HUES6 (cell line): ENCODE data around the gene HLA-E.
"Not testable (repeated sequence)": the region's sequence is repeated elsewhere in the genome, so short reads cannot be mapped to it uniquely, and the experiment has no call there.

Experiments used
- H3K27ac ChIP-seq: 2 replicates; pipeline ENCODE4 v1.7.0; 2013; ENCODE audit warnings: low read depth, mild to moderate bottlenecking, low read length, inconsistent platforms
- H3K27me3 ChIP-seq: 2 replicates; pipeline ENCODE4 v1.6.1; 2013; ENCODE audit warnings: low read length; ENCODE audit not compliant: control insufficient read depth, insufficient read depth
- H3K36me3 ChIP-seq: 2 replicates; pipeline ENCODE4 v1.6.1; 2013; ENCODE audit warnings: low read length; ENCODE audit not compliant: control insufficient read depth, insufficient read depth
- H3K4me1 ChIP-seq: 2 replicates; pipeline ENCODE4 v1.6.1; 2013; ENCODE audit warnings: low read length; ENCODE audit not compliant: control insufficient read depth, insufficient read depth
- H3K4me3 ChIP-seq: 2 replicates; pipeline ENCODE4 v1.5.1; 2013; ENCODE audit warnings: low read depth, low read length
- H3K9ac ChIP-seq: one replicate; pipeline ENCODE4 v1.6.1; 2013; ENCODE audit warnings: mild to moderate bottlenecking, low read length
- H3K9me3 ChIP-seq: 2 replicates; pipeline ENCODE4 v1.6.1; 2013; ENCODE audit warnings: low read depth, low read length; ENCODE audit not compliant: control insufficient read depth, insufficient read depth

HLA-E gene

GRCh38 chr6:30521952-30522351 is 32.6 kb downstream of the HLA-E start:
- H3K9ac ChIP-seq = not testable (repeated sequence)

GRCh38 chr6:30526444-30526843 is 37.1 kb downstream of the HLA-E start:
- not testable (repeated sequence) for H3K9ac ChIP-seq, H3K4me3 ChIP-seq, H3K9me3 ChIP-seq, H3K27ac ChIP-seq, H3K36me3 ChIP-seq, H3K4me1 ChIP-seq, H3K27me3 ChIP-seq

More at GRCh38 chr6:30521952-30522351, 32.6 kb downstream of the HLA-E start:
- H3K4me1 ChIP-seq, H3K27me3 ChIP-seq, H3K9me3 ChIP-seq, H3K4me3 ChIP-seq, H3K27ac ChIP-seq, H3K36me3 ChIP-seq: not testable (repeated sequence)

GRCh38 chr6:30529349-30529875 is 40.1 kb downstream of the HLA-E start:
- H3K27ac ChIP-seq, H3K4me3 ChIP-seq, H3K4me1 ChIP-seq, H3K9me3 ChIP-seq, H3K36me3 ChIP-seq, H3K27me3 ChIP-seq, H3K9ac ChIP-seq: not testable (repeated sequence)

- no peaks in the 10 kb centered on the region for H3K4me1 ChIP-seq
- H3K9me3 ChIP-seq = no peaks in the 10 kb centered on the region
- H3K27ac ChIP-seq = no peak overlapping the region
- no peak overlapping the region for H3K4me3 ChIP-seq
- H3K9ac ChIP-seq = no peak overlapping the region
- no peaks in the 10 kb centered on the region for H3K27me3 ChIP-seq
- H3K36me3 ChIP-seq = no peaks in the 10 kb centered on the region
These were observed 40.7 kb downstream of the HLA-E start for GRCh38 chr6:30530014-30530413.

- no peaks in the 10 kb centered on the region for H3K27me3 ChIP-seq
- H3K4me3 ChIP-seq = no peak overlapping the region
- no peak overlapping the region for H3K9ac ChIP-seq
- no peak overlapping the region for H3K27ac ChIP-seq
- H3K36me3 ChIP-seq = no peaks in the 10 kb centered on the region
- no peaks in the 10 kb centered on the region for H3K9me3 ChIP-seq
- H3K4me1 ChIP-seq = no peaks in the 10 kb centered on the region
These were observed 44.4 kb downstream of the HLA-E start for GRCh38 chr6:30533460-30534294.

- no peak overlapping the region for H3K4me3 ChIP-seq
- no peaks in the 10 kb centered on the region for H3K27me3 ChIP-seq
- H3K4me1 ChIP-seq = 0 out of 2 replicates have a peak, but pooled peaks cover 4% of the 10 kb centered on the region
- no peaks in the 10 kb centered on the region for H3K9me3 ChIP-seq
- no peak overlapping the region for H3K9ac ChIP-seq
- no peak overlapping the region for H3K27ac ChIP-seq
- H3K36me3 ChIP-seq = no peaks in the 10 kb centered on the region
These were observed 48.6 kb downstream of the HLA-E start for GRCh38 chr6:30537931-30538330.

- Histone ChIP-seq H3K4me1 (0 out of 2 replicates have a peak, but pooled peaks cover 4% of the 10 kb centered on the region), H3K4me3 (peak overlapping the region; percentile 56), H3K27me3 (no peaks in the 10 kb centered on the region), H3K9me3 (no peaks in the 10 kb centered on the region), H3K9ac (no peak overlapping the region), H3K36me3 (peaks cover 15% of the 10 kb centered on the region), H3K27ac (no peak overlapping the region)
These were observed 52.5 kb downstream of the HLA-E start for GRCh38 chr6:30541515-30542403.

- H3K9ac ChIP-seq = no peak overlapping the region
- no peaks in the 10 kb centered on the region for H3K27me3 ChIP-seq
- H3K9me3 ChIP-seq = no peaks in the 10 kb centered on the region
- H3K36me3 ChIP-seq = peaks cover 21% of the 10 kb centered on the region
- no peak overlapping the region for H3K27ac ChIP-seq
- no peak overlapping the region for H3K4me3 ChIP-seq
- H3K4me1 ChIP-seq = 0 out of 2 replicates have a peak, but pooled peaks cover 4% of the 10 kb centered on the region
These were observed 53.1 kb downstream of the HLA-E start for GRCh38 chr6:30542404-30542725.

GRCh38 chr6:30542915-30543314 is 53.6 kb downstream of the HLA-E start:
- H3K36me3 ChIP-seq = peaks cover 24% of the 10 kb centered on the region
- no peaks in the 10 kb centered on the region for H3K9me3 ChIP-seq
- 0 out of 2 replicates have a peak, but pooled peaks cover 4% of the 10 kb centered on the region for H3K4me1 ChIP-seq
- H3K9ac ChIP-seq = no peak overlapping the region
- no peaks in the 10 kb centered on the region for H3K27me3 ChIP-seq
- no peak overlapping the region for H3K4me3 ChIP-seq
- H3K27ac ChIP-seq = no peak overlapping the region
